Measurements from ENCODE around the gene PPIL4.
A peak's percentile ranks its signal among the peaks of the same experiment; 100 is the strongest.
"Not testable (repeated sequence)": the region's sequence is repeated elsewhere in the genome, so short reads cannot be mapped to it uniquely, and the experiment has no call there.

The PPIL4 gene

DNA sequence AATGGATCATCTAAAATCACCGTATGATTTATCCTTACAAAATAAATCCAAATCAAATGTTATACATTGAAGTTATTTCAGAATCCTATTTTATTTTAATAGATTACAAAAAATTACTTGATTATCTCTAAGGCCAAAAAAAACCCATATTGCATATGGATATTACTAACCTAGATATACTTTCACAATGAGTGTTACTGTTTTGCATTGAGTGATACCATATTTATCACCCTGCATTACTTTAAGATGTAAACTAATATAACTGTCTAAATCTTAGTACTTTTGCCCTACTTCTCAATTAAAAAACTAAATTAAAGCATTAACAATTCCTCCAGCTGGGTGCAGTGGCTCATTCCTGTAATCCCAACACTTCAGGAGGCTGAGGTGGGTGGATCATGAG lies 11.1 kb downstream of the PPIL4 start:
- DNase-seq (ENCODE audit: low read depth in 2 of 2): no peak

GRCh38 chr6:149529650-149530049 lies 16.2 kb downstream of the PPIL4 start:
- no peak for DNase-seq (ENCODE audit: low read depth in 2 of 2)

DNA sequence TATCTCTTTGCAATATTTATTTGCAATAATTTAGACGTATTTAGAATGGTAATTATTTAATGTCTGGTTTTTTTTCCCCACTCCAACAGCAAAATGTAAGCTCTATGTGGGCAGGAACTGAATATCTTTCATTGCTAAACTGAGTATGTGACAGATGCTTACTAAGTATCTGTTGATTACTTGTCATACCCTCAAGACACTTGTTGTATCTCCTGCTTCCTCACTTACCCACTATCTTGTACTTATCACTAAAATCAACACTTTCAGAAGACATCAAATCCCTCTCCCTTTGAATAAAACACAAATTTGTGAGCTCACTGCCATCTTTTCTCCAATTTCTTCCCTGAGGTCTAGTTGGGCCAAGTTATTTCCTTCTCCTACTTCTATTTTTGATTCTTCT lies 30.3 kb downstream of the PPIL4 start:
- no peak for DNase-seq (ENCODE audit: low read depth in 2 of 2)

DNA sequence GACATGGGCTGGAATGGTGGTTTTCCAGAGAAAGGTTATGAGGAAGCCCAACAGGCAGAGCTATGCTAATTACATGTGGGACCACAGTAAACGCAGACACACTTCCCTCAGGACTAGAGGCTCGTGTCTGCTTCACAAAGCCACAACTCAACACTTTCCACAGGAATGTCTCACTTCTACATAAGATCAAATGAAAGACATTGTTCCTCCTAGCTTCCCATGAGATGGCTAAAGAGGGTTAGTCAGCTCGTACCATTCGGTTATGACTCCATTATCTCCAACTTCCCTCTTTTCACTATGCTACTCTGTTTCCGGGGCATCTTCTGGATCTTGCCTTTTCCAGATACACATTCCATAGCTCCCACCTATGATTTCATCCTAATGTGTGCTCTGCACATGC lies 31.9 kb downstream of the PPIL4 start:
- DNase-seq (ENCODE audit: low read depth in 2 of 2): no peak

GRCh38 chr6:149510793-149511512 lies 34.9 kb downstream of the PPIL4 start:
- DNase-seq (ENCODE audit: low read depth in 2 of 2): no peak

DNA sequence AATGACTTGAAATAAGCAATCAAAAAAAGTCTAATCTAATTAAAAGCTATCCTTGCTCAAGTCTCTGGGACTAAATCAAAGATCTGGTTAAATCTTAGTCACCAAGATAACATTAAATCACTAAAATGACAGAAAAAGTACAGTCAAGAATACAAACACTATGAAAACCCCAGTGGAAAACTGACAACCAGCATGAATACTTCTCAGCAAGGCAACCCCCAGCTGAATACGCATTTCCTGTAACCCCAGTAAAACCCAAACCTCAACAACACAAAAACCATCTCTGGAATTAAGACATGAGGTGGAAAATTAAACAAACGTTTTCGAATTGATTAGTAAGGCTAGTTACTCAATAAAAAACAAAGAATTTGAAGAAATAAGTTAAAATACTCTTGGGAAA lies 37.4 kb downstream of the PPIL4 start:
- no peak for DNase-seq (ENCODE audit: low read depth in 2 of 2)

- DNase-seq (ENCODE audit: low read depth in 2 of 2): no peak
Observed at GRCh38 chr6:149503872-149504271, 42.0 kb downstream of the PPIL4 start.

DNA sequence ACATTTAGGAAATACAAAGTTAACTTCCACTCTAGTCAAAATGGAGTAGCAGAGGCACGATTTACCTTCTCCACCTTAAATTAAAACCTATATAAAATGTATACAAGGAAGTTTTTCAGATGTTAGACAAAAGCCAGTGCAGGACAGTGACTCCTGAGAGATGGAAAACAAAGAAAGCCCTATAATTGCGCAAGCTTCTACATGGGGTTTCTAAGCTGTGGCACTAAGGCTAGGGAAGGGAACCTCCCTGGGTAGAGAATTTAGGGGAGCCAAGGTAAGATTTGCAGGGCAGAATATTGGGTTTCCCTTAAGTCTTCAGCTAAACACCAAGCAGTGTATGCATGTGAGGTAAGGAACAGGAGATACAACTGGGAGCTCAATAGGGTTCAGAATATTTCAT lies 42.6 kb downstream of the PPIL4 start:
- no peak for DNase-seq (ENCODE audit: low read depth in 2 of 2)

DNA sequence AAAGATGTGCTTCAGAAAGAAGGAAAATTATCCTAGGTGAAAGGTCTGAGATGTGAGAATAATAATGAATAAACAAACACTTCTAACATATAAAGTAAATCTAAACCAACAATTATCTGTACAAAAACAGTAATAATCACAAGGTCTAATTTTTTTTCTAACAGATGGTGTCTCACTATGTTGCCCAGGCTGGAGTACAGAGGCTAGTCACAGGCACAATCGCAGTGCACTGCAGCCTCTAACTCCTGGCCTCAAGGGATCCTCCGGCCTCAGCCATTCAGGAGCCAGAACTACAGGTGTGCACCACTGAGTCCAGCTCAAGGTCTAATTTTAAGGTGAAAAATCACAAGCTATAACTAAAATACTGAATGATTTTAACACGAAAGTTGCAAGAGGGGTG lies 44.1 kb downstream of the PPIL4 start:
- DNase-seq (ENCODE audit: low read depth in 2 of 2): no peak

GRCh38 chr6:149501201-149501600 lies 44.6 kb downstream of the PPIL4 start:
- no peak for DNase-seq (ENCODE audit: low read depth in 2 of 2)

DNA sequence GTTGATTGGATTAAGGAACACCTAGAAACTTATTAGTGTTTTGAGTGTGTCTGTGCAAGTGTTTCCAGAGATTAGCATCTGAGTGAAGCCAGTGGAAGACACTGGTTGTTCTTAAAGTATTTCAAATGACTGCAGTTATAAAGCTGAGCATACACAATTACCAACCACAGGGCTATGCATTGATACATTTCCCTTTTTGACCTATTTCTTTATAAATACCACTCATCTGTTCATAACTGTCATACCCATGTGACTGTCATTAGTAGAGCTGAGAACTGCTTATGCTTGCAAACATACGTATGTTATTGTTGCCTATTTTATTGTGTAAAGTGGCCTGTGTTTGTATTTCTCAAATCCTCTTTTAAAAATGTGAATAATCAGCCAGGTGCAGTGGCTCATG lies 45.7 kb downstream of the PPIL4 start:
- DNase-seq (ENCODE audit: low read depth in 2 of 2): no peak

DNA sequence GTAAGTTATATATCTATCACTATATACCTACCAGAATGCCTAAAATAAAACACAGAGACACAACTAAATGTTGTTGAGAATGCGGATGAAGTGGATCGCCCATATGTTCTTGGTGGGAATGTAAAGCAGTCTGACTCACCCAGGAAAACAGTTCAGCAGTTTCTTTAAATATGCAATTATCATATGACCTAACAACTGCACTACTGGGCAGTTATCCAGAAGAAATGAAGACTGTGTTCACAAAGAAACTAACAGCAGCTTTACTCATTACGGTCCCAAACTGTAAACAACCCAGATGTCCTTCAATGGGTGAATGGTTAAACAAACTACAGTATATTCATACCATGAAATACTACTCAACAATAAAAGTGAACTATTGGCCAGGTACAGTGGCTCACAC lies 46.8 kb downstream of the PPIL4 start:
- no peak for DNase-seq (ENCODE audit: low read depth in 2 of 2)

GRCh38 chr6:149497365-149497764 lies 48.5 kb downstream of the PPIL4 start:
- no peak for DNase-seq (ENCODE audit: low read depth in 2 of 2)

DNA sequence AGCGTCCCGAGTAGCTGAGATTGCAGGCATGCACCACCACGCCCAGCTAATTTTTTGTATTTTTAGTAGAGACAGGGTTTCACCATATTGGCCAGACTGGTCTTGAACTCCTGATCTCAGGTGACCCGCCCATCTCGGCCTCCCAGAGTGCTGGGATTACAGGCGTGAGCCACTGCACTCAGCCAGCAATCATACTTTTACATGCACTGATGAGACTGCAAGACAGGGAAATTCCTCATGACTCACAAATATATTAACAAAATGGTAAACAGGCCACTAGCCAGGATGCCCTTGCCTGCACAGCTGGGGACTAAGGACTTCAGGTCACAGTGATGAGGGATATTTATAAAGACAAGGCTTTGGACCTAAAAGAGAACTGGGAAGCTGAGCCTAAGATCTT lies 49.2 kb downstream of the PPIL4 start:
- DNase-seq (ENCODE audit: low read depth in 2 of 2): not testable (repeated sequence)

DNA sequence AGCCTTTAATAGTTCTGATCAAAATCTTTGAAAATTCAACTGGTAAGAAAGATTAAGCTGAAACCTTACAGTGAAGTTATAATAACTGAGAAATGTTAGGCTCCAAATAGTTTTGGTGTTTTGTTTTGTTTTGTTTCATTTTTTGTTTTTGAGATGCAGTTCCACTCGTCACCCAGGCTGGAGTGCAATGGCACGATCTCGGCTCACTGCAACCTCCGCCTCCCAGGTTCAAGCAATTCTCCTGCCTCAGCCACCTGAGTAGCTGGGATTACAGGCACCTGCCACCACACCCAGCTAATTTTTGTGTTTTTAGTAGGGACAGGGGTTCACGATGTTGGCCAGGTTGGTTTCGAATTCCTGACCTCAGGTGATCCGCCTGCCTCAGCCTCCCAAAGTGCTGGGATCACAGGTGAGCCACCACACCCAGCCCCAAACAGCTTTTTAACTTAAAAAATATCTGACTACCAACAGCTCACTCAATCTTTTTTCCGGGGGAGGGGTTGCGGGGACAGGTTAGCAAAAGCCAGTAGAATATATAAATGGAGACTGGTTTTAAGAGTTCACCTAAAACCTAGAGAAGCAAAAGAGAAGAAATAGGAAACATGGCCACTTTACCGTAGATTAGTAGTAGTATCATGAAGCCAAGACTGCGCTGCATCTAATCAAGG lies 50.4 kb downstream of the PPIL4 start:
- DNase-seq (ENCODE audit: low read depth in 2 of 2): not testable (repeated sequence)

GRCh38 chr6:149494810-149495209 lies 51.0 kb downstream of the PPIL4 start:
- DNase-seq (ENCODE audit: low read depth in 2 of 2): peak in 1 of 2 donors; percentile 26

- DNase-seq (ENCODE audit: low read depth in 2 of 2): no peak
Observed at GRCh38 chr6:149493761-149494320, 52.0 kb downstream of the PPIL4 start.

GRCh38 chr6:149492798-149493343 lies 53.0 kb downstream of the PPIL4 start:
- DNase-seq (ENCODE audit: low read depth in 2 of 2): no peak

DNA sequence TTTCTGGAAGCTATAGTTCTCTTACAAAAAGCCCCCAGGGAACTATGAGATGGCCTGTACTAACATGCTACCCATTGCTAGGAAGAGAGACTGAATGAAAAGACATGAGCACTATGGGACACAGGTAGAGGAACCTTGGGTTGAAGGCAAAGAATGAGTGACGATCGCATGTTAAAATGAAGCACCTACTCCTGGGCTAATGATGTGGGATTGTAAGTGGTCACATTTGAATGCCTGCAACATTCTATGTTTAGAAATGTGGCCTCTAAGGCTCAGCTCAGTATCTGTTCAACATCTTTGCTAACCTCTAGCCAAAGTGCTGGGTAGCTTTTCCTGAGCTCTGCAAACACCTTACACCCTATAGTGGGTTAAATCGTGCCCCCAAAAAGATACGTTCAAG lies 55.9 kb downstream of the PPIL4 start:
- DNase-seq (ENCODE audit: low read depth in 2 of 2): no peak

- no peak for DNase-seq (ENCODE audit: low read depth in 2 of 2)
Observed at GRCh38 chr6:149488815-149489214, 57.0 kb downstream of the PPIL4 start.

- DNase-seq (ENCODE audit: low read depth in 2 of 2): no peak
Observed at GRCh38 chr6:149487316-149487715, 58.5 kb downstream of the PPIL4 start.

DNA sequence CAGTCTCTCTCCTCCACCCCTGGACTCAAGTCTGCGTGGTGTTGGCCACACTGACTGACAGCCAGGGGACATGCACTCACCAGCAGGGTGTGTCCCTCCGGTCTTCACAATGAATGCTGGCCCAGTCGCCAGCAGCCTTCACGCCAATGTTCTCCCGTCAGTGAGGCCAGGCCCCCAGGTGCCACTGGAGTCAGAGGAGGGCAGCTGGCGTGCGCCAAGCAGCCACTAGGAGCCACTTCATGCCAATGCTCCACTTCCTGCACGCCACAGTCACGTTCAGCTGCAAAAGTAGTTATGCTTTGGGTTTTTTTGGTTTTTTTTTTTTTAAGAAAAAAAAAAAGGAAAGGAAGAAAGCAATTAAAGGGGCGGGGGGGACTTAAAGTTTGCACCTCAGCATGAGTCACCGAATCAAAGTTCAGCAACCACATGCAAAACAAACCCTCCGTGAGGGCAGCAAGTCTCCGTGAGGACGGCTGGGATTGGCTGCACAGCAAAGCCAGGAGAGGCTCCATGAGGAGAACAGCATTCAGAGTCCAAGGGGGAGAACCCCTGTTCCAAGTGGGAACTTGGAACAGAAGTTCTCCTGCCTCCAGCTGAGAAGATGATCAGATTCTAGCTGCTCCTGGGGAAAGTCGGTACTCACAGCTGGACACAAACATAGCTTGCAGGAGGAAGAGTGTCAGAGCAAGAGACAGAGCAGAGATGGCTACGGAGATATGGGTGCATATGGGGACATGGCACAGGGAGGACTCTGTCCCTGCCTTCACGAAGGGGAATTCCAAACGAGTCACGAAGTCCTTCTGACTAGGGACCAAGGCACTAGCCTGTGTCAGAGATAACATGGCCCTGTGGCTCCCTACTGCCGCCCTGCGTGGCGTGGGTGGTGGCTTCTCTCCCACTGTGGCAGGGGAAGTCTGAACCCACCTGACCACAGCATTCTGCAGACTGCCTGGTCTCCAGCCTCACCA lies 60.8 kb downstream of the PPIL4 start, which contains the start of gene ZC3H12D:
Gene ZC3H12D, minus strand, starts transcription at position 282 of the 968 bp plus-strand sequence. CDS start 10,471 bp downstream, outside the sequence.
- DNase-seq (ENCODE audit: low read depth in 2 of 2): peak; percentile 40 to 62

Data from activated CD8-positive, alpha-beta memory T cell treated with anti-CD3 and anti-CD28 coated beads for 4 hours (primary cell).